ENCODE measurements around the gene FARP2.
A peak's percentile ranks its signal among the peaks of the same experiment; 100 is the strongest.

FARP2 gene

DNA sequence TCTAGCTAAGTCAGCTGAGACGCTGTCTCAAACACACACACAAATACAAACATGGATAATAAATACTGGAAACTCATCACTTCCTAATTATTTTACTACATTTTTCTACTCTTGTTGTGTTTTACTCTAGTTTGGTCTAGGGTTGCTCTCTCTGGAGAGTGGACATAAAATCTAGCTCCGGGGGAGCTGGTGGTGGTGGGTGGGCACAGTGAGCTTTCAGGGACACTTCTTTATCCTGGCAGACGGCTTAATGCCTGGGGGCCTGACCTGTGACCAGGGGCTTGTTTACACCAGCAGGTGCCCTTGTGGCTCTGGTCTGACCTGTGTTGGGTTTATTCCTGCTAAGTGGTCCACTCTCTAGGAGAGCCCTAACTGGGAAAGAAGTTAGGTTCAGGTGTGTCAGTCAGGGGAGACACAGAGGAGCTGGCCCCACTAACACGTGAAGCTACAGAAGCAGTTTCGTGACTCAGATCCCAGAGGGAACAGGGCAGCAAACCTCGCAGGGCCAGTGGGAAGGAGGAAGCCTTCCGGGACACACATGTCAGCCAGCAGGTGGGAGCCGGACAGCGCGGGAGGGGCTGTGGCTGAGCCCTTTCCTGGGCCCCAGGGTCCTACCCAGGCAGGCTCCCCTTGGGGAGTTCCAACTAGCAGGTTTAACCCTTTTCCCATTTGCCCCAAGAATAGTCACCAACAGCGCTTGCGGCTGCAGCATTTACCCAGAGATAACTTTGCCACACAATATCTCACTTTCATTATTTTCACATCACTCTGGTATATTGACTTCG is 180.0 kb downstream of the FARP2 start:
- no peak for DNase-seq

DNA sequence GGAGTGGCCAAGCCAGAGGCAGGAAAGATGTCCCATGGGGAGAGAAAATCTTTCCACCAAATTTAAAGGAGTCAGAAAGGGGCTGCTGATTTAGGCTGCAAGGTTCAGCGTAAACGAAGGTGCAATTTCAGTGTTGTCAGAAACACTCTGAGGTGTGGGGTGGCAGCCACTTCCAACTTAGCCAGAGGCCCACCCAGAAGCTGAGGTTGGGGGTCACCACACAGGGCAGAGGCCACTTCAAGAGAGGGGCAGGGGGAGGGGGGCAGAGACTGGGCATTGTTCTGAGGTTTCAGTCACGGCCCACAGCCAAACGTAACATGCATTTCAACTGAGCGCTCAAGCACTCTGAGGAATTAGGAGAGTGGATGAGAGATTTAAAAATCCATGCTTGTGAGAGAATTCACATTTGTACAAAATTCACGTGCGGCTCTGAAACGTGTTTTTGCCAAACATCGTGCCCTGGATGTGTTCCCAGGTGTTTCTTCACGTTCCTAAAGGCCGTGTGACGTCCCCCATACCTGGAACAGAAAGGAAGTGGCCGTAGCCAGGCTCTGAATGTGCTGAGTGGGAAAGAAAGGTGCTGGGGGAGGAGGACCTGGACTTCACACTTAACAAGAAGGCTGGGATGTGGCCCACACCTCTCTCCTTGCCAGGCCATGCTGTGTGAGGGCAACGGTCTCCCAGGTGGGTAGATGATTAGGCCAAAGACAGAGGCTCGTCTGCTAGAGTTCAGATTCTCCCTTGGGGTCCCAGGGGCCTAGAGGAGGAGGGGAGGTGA is 182.9 kb downstream of the FARP2 start:
- DNase-seq = no peak

DNA sequence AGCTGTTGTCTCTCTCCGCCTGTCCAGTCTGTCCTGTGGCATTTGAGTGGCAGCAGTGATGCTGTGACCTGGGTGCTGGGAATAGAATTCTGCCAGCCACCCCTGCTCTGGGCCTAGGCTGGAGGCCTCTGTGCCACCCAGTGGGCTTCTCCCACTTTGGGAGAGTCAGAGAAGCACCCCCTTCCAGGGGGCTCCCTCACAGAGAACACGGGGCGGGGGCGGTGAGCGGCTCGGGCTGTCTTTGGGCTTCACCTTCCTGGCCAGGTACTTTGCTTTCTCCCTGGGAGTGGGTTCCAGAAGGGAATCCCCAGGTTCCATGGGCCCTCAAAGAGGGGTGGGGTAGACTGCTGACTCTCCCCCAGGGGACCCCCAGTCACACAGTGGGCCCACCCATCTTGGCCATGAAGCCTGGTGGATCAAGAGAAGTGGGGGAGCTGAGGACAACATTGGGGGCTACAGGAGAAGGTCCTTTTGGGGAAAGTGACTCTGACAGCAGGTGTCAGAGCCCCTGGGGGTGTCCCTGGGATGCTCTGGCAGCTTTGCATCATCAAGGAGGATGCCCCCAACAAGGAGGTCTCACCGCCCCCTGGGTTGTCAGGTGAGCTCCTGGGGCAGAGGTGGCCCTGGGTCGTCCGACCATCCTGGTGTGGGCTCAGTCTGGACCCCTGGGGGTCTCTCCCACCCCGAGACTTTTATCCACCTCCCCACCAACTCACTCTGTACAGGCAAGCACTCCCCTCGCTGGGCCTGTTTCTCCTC is 183.7 kb downstream of the FARP2 start:
- DNase-seq = no peak

DNA sequence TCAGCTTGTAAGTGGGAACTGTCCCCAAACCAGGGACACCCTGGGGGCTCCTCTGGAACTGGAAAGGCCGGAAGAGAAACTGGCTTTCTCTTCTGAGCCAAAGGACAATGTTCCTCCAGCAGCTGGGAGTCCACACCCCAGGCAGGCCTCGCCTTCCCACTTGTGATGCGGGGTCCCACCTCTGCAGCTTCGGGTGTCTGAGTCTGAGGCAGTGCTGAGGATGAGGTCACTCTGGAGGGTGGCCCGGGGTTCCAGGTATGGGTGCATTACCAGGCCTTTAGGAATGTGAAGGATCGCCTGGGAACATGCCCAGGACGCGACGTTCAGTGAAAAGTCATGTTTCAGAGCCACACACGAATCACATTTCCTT is 184.3 kb downstream of the FARP2 start:
- no peak for DNase-seq

DNA sequence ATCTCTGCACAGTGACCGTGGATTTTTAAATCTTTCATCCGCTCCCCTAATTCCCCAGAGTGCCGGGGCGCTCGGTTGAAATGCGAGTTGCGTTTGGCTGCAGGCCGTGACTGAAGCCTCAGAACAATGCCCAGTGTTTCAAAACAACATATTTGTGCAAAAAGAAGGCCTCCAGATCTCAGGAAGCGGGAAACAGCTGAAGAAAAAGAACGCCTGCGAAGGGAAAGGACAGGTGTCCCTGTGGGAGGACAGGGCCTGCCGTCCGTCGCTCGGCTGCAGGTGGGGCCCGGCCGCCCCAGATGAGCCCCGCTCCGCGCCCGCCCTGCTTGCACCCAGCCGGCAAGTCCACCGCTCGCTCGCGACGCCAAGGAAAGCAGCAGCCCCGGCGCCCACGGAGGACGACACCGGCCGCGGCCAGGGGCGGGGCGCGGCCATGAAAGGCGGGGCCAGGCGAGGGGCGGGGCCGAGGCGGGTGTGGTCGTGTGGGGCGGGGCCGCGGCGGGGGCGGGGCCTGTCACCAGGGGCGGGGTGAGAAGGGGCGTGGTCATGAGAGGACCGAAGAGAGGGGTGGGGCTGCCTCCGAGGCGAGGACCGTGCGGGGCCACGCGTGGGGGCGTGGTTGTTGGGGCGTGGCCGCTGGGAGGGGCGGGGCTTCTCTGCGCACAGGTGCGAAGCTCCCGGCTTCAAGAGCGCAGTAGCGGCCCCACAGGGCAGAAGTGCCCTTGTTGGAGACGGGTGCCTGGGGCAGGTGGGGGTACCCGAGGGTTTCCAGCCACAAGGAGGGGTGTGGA is 184.9 kb downstream of the FARP2 start:
- peak; percentile 54 for DNase-seq

DNA sequence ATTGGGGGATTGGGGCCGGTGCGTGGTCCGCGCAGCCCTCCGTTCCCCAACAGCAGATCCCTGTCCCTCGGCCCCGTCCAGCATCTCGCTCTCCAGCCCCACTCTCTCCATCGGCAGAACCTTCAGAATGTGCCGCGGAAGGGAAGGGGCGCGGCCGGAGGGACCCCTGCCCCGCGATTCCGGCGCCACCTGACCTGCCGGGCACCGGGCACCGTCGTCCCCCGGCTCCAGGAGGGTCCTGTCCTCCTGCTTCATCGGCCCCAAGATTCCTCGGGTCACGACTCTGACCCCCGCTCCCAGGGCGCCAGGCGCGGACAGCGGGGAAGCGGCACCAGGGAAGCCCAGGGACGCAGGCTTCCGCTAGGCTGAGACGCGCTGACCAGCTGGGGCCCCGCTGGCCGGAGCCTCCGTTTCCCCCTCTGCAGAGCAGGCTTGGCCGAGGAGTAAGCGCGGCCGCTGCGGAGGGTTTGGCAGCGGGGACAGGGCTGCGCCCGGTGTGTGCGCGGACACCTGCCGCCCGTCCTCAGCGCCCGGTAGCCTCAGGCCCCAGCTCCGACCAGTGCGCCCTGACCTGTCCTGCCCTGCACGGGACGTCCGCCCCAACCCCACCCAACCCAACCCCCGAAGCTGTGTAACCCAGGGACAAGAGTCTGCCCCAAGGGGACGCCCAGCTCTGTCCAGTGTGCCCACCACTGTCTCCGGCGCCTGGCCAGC is 185.6 kb downstream of the FARP2 start:
- DNase-seq = no peak

DNA sequence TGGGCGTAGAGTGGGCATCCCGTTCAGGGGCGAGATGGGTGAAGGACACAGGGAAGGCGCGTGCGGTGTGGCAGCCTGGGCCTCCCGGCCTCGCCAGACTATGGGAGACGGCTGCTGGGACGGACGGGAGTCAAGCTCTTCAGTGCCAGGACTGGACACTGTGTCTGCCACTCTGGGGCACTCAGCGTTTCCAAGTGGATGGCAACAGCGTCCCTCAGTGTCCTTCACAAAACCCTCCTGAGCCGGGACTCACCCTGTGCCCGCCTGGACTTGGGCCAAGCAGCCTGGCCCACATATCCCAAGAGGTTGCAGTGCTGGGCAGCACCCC is 186.2 kb downstream of the FARP2 start:
- no peak for DNase-seq

All from CD4-positive, alpha-beta T cell treated with Interleukin-17A for 4 hours (primary cell).